ENCODE measurements around the gene MYOT. TPM values are rescaled to one million over a fixed set of nuclear protein-coding genes. Genes with fewer than 3 reads are reported as not detected.

MYOT gene
- total RNA-seq, 1 donor from 2014 or later = not detected

GRCh38 chr5:137896560-137896959 is 28.9 kb downstream of the MYOT start:
- H3K36me3 Mint-ChIP-seq (ENCODE audit: unreplicated experiment) = no peaks in the 10 kb centered on the region
- H3K9me3 Mint-ChIP-seq (ENCODE audit: unreplicated experiment) = no peaks in the 10 kb centered on the region
- no peaks in the 10 kb centered on the region for H3K4me1 Mint-ChIP-seq (ENCODE audit: unreplicated experiment)
- no peak overlapping the region for H3K27ac Mint-ChIP-seq (ENCODE audit: unreplicated experiment)
- TF ChIP-seq CTCF (IDR thresholded peaks at IDR 0.05) = no peak
- DNase-seq (ENCODE audit: extremely low spot score, unreplicated experiment) = no peak
- H3K27me3 Mint-ChIP-seq (ENCODE audit: unreplicated experiment) = peaks cover 5% of the 10 kb centered on the region
- H3K4me3 Mint-ChIP-seq (ENCODE audit: unreplicated experiment) = no peak overlapping the region

GRCh38 chr5:137899493-137899892 is 31.8 kb downstream of the MYOT start:
- no peak for DNase-seq (ENCODE audit: extremely low spot score, unreplicated experiment)
- Mint-ChIP-seq H3K9me3 (ENCODE audit: unreplicated experiment) (no peaks in the 10 kb centered on the region), H3K4me3 (ENCODE audit: unreplicated experiment) (no peak overlapping the region), H3K27me3 (ENCODE audit: unreplicated experiment) (no peaks in the 10 kb centered on the region), H3K4me1 (ENCODE audit: unreplicated experiment) (no peaks in the 10 kb centered on the region), H3K36me3 (ENCODE audit: unreplicated experiment) (no peaks in the 10 kb centered on the region), H3K27ac (ENCODE audit: unreplicated experiment) (no peak overlapping the region)
- no peak for TF ChIP-seq CTCF (IDR thresholded peaks at IDR 0.05)

GRCh38 chr5:137901011-137901817 is 33.6 kb downstream of the MYOT start:
- Mint-ChIP-seq H3K9me3 (ENCODE audit: unreplicated experiment) (no peaks in the 10 kb centered on the region), H3K27me3 (ENCODE audit: unreplicated experiment) (peaks cover 5% of the 10 kb centered on the region), H3K4me1 (ENCODE audit: unreplicated experiment) (no peaks in the 10 kb centered on the region), H3K4me3 (ENCODE audit: unreplicated experiment) (no peak overlapping the region), H3K27ac (ENCODE audit: unreplicated experiment) (no peak overlapping the region), H3K36me3 (ENCODE audit: unreplicated experiment) (no peaks in the 10 kb centered on the region)
- DNase-seq (ENCODE audit: extremely low spot score, unreplicated experiment) = no peak
- no peak for TF ChIP-seq CTCF (IDR thresholded peaks at IDR 0.05)

GRCh38 chr5:137902408-137903133 is 34.9 kb downstream of the MYOT start:
- Mint-ChIP-seq H3K27ac (ENCODE audit: unreplicated experiment) (no peak overlapping the region), H3K9me3 (ENCODE audit: unreplicated experiment) (no peaks in the 10 kb centered on the region), H3K4me1 (ENCODE audit: unreplicated experiment) (no peaks in the 10 kb centered on the region), H3K4me3 (ENCODE audit: unreplicated experiment) (no peak overlapping the region), H3K27me3 (ENCODE audit: unreplicated experiment) (peaks cover 7% of the 10 kb centered on the region), H3K36me3 (ENCODE audit: unreplicated experiment) (no peaks in the 10 kb centered on the region)
- DNase-seq (ENCODE audit: extremely low spot score, unreplicated experiment) = no peak
- TF ChIP-seq CTCF (IDR thresholded peaks at IDR 0.05) = no peak

- TF ChIP-seq CTCF (IDR thresholded peaks at IDR 0.05) = no peak
- Mint-ChIP-seq H3K4me1 (ENCODE audit: unreplicated experiment) (no peaks in the 10 kb centered on the region), H3K36me3 (ENCODE audit: unreplicated experiment) (peaks cover 8% of the 10 kb centered on the region), H3K27ac (ENCODE audit: unreplicated experiment) (no peak overlapping the region), H3K9me3 (ENCODE audit: unreplicated experiment) (peaks cover 29% of the 10 kb centered on the region), H3K27me3 (ENCODE audit: unreplicated experiment) (peaks cover 5% of the 10 kb centered on the region), H3K4me3 (ENCODE audit: unreplicated experiment) (no peak overlapping the region)
- DNase-seq (ENCODE audit: extremely low spot score, unreplicated experiment) = no peak
These were observed 47.1 kb downstream of the MYOT start for GRCh38 chr5:137914758-137915157.

All from osteocyte (in vitro differentiated cells).